ENCODE results near the gene VCX3A.

- TF ChIP-seq MAX (IDR thresholded peaks at IDR 0.05) (no peak), CEBPB (IDR thresholded peaks at IDR 0.05) (no peak), NFIC (IDR thresholded peaks at IDR 0.05) (no peak), EGR1 (IDR thresholded peaks at IDR 0.05) (no peak), TCF12 (IDR thresholded peaks at IDR 0.05; ENCODE audit: low read depth) (no peak), YY1 (IDR thresholded peaks at IDR 0.05; ENCODE audit: low read depth) (no peak), TEAD4 (IDR thresholded peaks at IDR 0.05) (no peak), FOXM1 (IDR thresholded peaks at IDR 0.05; ENCODE audit: borderline replicate concordance, low read depth) (no peak)
Observed at GRCh38 chrX:6506444-6506843, 28.5 kb downstream of the VCX3A start.

Data from Ishikawa (cell line).